ENCODE data around the gene MOB1A. TPM values are rescaled to one million over a fixed set of nuclear protein-coding genes. Genes with fewer than 3 reads are reported as not detected.

Gene MOB1A
- total RNA-seq, 1 donor from 2014 or later, result 81.0 TPM

DNA sequence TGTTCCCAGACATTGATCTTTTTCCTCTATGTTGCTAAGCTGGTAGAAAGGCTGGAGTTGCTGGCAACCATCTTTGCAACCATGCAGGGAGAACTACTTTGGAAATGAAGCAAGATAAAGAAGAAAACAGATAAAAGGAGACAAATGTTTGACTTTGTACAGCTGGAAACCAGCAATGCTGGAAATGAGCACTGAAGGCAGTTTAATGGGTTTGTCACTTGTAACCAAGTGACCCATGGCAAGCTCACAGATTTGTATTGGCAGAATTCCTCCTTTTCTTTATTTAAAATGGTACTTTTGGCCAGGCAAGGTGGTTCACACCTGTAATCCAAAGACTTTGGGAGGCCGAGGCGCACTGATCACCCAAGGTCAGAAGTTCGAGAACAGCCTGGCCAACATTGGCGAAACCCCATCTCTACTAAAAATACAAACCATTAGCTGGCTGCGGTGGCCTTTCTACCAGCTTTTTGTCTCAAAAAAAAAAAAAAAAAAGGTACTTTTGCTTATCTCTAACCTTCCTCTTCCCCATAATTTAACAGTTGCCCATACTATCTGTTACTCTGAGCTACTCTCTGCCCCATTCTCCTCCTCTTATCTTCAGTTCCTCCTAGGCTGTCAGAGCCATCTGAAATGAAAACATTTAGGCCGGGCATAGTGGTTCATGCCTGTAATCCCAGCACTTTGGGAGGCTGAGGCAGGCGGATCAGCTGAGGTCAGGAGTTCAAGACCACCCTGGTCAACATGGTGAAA lies 28.9 kb downstream of the MOB1A start:
- no peak overlapping the region for H3K4me3 Mint-ChIP-seq (ENCODE audit: unreplicated experiment)

DNA sequence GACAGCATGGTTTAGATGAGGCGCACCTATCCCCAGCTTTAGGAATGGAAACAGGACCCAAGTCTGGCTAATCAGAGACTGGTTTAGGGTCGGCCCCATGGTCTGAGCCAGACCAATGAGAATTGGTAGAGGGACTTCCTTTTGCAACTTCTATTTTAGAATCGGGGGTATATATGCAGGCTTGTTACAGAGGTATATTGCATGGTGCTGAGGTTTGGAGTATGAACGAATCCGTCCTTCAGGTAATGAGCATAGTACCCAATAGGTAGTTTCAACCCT lies 29.5 kb downstream of the MOB1A start:
- DNase-seq (ENCODE audit: low spot score), result no peak
- Mint-ChIP-seq H3K27me3 (ENCODE audit: low read depth) (no peaks in the 10 kb centered on the region), H3K4me1 (ENCODE audit: low read depth) (no peaks in the 10 kb centered on the region), H3K27ac (ENCODE audit: unreplicated experiment) (no peak overlapping the region), H3K4me3 (ENCODE audit: unreplicated experiment) (no peak overlapping the region), H3K36me3 (ENCODE audit: low read depth) (peaks cover 2% of the 10 kb centered on the region), H3K9me3 (ENCODE audit: low read depth) (no peaks in the 10 kb centered on the region)
- TF ChIP-seq, protein P1, sequence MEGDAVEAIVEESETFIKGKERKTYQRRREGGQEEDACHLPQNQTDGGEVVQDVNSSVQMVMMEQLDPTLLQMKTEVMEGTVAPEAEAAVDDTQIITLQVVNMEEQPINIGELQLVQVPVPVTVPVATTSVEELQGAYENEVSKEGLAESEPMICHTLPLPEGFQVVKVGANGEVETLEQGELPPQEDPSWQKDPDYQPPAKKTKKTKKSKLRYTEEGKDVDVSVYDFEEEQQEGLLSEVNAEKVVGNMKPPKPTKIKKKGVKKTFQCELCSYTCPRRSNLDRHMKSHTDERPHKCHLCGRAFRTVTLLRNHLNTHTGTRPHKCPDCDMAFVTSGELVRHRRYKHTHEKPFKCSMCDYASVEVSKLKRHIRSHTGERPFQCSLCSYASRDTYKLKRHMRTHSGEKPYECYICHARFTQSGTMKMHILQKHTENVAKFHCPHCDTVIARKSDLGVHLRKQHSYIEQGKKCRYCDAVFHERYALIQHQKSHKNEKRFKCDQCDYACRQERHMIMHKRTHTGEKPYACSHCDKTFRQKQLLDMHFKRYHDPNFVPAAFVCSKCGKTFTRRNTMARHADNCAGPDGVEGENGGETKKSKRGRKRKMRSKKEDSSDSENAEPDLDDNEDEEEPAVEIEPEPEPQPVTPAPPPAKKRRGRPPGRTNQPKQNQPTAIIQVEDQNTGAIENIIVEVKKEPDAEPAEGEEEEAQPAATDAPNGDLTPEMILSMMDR (IDR thresholded peaks at IDR 0.05), result no peak

More for the DNA sequence above, 28.9 kb downstream of the MOB1A start:
- H3K4me1 Mint-ChIP-seq (ENCODE audit: low read depth), result no peaks in the 10 kb centered on the region
- no peak for DNase-seq (ENCODE audit: low spot score)
- TF ChIP-seq, protein P1 (IDR thresholded peaks at IDR 0.05), result no peak
- no peaks in the 10 kb centered on the region for H3K27me3 Mint-ChIP-seq (ENCODE audit: low read depth)
- peaks cover 4% of the 10 kb centered on the region for H3K36me3 Mint-ChIP-seq (ENCODE audit: low read depth)
- H3K27ac Mint-ChIP-seq (ENCODE audit: unreplicated experiment), result no peak overlapping the region
- H3K9me3 Mint-ChIP-seq (ENCODE audit: low read depth), result no peaks in the 10 kb centered on the region

DNA sequence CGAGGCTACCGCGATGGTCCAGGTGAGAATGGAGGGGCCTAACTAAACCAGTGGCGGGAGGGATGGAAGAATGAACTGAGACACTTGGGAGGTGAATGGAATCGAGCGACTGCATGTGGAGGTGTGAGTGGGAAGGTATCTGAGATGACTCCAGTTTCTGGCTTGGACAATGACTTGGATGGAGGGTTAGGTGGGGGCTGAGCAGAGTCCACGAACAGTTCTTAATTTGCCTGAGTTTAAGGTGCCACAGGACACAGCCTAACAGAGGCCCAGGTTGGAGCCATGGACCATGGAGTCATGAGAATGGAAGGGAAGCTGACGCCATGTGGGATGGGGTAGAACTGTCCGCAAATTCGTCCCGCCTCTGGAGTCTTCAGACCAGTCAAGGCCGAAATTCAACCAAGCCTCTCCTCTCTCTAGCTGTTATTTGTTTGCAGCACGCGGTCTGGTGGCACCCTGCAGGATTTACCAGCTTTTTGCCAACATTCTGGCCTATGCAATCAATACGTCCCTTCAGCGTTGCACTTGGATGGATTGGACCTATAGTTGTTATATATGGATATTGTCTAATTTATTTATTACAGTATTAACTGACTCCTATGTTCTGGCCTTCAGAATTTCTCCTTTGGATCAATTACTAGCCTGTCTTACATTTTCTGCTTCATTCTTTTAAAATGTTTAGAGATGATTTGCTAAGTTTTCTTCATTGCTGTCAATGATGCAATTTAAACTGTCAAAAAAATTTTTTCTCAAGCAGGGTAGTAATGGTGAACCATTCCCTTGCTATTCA lies 30.0 kb downstream of the MOB1A start:
- no peak overlapping the region for H3K4me3 Mint-ChIP-seq (ENCODE audit: unreplicated experiment)

DNA sequence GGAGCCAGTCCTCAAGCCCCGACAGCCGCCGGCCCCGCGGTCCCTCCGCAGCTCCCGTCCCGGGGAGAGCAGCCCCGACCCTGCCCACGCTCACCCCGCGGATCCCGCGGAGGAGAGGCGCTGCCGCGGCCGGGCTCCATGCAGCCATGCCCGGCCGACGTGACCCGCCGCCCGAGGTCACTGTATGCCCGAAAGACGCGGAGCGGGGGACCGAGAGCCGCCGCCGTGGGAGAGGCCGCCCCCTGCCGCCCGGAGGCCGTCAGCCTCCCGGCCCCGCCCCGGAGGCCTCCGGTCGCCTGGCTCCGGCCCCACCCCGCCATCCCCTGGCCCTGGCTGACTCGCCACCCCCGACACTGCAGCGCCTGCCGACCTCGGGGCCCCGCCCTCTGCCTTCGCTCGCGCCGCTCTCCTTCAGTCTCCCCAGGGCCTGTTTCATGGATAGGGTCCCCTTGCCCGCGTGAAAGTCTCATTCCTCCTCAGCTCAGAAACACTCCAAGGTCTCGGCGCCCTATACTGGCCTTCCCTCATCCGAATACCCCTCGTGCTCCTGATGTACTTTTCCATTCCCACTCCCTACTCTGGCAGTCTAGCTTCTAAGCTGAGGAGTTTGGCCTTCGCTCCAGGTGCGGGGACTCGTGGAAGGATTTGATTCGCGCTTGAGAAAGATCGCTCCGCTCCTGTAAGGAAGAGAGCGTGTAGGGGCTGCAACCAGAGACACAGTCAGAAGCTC lies 30.8 kb downstream of the MOB1A start, which contains the start of gene BOLA3:
Gene BOLA3, minus strand, starts transcription at position 186 of the 730 bp plus-strand sequence. Its CDS starts 38 bp downstream, at position 148.
- no peaks in the 10 kb centered on the region for H3K36me3 Mint-ChIP-seq (ENCODE audit: low read depth)
- H3K4me3 Mint-ChIP-seq (ENCODE audit: unreplicated experiment), result no peak within 1 kb of the TSS
- no peaks in the 10 kb centered on the region for H3K9me3 Mint-ChIP-seq (ENCODE audit: low read depth)
- no peaks in the 10 kb centered on the region for H3K27me3 Mint-ChIP-seq (ENCODE audit: low read depth)
- H3K4me1 Mint-ChIP-seq (ENCODE audit: low read depth), result no peaks in the 10 kb centered on the region
- no peak within 1 kb of the TSS for H3K27ac Mint-ChIP-seq (ENCODE audit: unreplicated experiment)
- TF ChIP-seq, protein P1 (IDR thresholded peaks at IDR 0.05), result peak; percentile 98
- DNase-seq (ENCODE audit: low spot score), result peak; percentile 92

More for the DNA sequence above, 30.0 kb downstream of the MOB1A start:
- H3K36me3 Mint-ChIP-seq (ENCODE audit: low read depth), result peaks cover 2% of the 10 kb centered on the region
- no peaks in the 10 kb centered on the region for H3K27me3 Mint-ChIP-seq (ENCODE audit: low read depth)
- no peaks in the 10 kb centered on the region for H3K4me1 Mint-ChIP-seq (ENCODE audit: low read depth)
- no peak overlapping the region for H3K27ac Mint-ChIP-seq (ENCODE audit: unreplicated experiment)
- TF ChIP-seq, protein P1 (IDR thresholded peaks at IDR 0.05), result no peak
- no peak for DNase-seq (ENCODE audit: low spot score)
- no peaks in the 10 kb centered on the region for H3K9me3 Mint-ChIP-seq (ENCODE audit: low read depth)
